Astrocyte of the hippocampus (primary cell): ENCODE data around the gene RPAP2.

Source experiments
- DNase-seq: peaks from one replicate; pipeline ENCODE4 v3.0.0; 2011; ENCODE audit warnings: low read depth, low spot score

The RPAP2 gene

DNA sequence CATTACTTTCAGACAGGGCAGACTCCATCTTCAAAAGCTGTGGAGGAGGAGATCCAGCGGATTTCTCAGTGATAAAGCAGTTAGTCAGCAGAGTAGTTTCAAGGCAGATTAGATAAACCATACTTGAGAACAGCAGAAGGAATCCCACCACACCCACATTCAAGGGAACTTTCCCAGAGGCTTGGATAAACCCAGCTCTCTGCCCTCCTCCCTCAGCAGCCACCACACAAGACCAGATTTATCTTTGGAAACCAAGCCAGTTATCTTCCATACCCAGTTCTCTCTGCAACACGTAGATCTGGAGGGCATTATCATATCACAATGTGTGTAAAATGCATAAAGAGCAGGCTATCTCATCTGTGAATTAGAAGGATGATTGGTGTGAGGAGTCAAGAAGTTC lies 147.7 kb downstream of the RPAP2 start:
- DNase-seq, result no peak

DNA sequence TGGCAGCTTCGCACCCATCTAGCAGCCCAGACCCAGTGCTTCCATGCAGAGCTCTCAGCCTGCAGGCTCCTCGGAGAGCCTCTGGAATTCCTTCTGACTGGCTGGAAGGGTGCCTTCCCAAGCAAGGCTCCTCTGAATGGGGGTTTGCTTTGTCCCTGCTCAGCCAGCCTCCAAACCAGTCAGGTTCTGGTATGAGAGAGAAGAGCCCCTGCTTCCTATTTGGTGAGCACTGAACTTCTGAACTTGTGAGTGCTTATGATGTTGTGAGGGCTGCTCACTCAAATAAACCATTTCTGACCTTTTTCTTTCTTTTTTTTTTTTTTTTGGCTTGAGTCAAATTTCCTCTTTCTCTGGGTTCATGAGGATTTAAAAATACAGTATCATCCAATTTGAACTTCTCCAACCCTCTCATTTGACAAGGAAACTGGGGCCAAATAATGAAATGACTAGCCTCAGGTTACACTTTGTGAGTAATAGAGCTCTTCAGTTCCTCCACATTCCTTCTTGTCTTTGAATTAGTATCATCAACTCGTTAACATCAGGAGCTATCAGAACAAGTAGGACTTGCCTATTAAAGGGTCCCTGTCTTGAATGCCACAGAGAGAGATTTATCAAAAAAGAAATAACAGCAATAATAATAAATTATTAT lies 148.3 kb downstream of the RPAP2 start:
- DNase-seq, result no peak

DNA sequence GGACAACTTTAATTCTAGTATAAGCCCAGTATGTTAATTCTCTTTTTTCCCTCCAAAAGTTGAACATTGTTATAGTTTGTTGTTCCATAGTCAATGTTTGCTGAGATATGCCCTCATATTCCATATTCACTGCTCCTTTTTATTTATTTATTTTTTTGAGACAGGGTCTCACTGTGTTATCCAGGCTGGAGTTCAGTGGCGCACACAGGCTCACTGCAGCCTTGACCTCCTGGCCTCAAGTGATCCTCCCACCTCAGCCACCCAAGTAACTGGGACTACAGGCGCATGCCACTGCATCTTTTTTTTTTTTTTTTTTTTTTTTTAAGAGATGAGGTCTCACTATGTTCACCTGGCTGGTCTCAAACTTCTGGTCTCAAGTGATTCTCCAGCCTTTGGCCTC lies 149.1 kb downstream of the RPAP2 start:
- DNase-seq, result no peak
